Panc1 (cell line): ENCODE results near the gene GPC6. TPM values are rescaled to one million over a fixed set of nuclear protein-coding genes. Genes with fewer than 3 reads are reported as not detected.

Experiments
- ATAC-seq: fragments of 200-7000 bp; cut with Tn5 transposase; 2 replicates; pipeline ENCODE4 v1.9.1; 2020; ENCODE audit warnings: mild to moderate bottlenecking, moderate library complexity
- BruUV-seq: library from RNA; stranded (reverse); fragments of 400-500 nt; replicated peaks from 2 replicates; lab custom pipeline; 2021; lab: Mats Ljungman, UMichigan
- CTCF ChIA-PET: fragments of 300-600 bp; sonication (Branson Sonifier 250); formaldehyde crosslinking; loops from one replicate; lab custom pipeline; 2022; ENCODE audit warnings: antibody characterized with exemption; lab: Charles Lee
- POLR2A ChIA-PET: fragments of 300-600 bp; sonication (Branson Sonifier 250); formaldehyde crosslinking; loops from one replicate; lab custom pipeline; 2022; ENCODE audit warnings: antibody characterized with exemption; lab: Charles Lee
- DNase-seq: peaks from one replicate; pipeline ENCODE4 v3.0.0-alpha.2; 2010; ENCODE audit warnings: low read depth, low spot score
- H3K27ac ChIP-seq: 2 replicates; pipeline ENCODE4 v1.5.1; 2011; ENCODE audit warnings: mild to moderate bottlenecking, low read length, inconsistent platforms
- H3K27me3 ChIP-seq: fragments of 200-500 bp; sonication (Bioruptor generic); 2 replicates; pipeline ENCODE4 v1.6.0; 2014; ENCODE audit warnings: low read length, inconsistent platforms; ENCODE audit not compliant: control insufficient read depth, insufficient read depth
- H3K36me3 ChIP-seq: fragments of 200-500 bp; sonication (Bioruptor generic); 2 replicates; pipeline ENCODE4 v1.5.1; 2014; ENCODE audit warnings: inconsistent platforms, mild to moderate bottlenecking, low read length, moderate library complexity; ENCODE audit not compliant: control insufficient read depth, insufficient read depth
- H3K4me1 ChIP-seq: 2 replicates; pipeline ENCODE4 v1.5.1; 2011; ENCODE audit warnings: inconsistent platforms, mild to moderate bottlenecking, low read length, moderate library complexity; ENCODE audit not compliant: control insufficient read depth, insufficient read depth
- H3K4me3 ChIP-seq, 2 experiments: 2 replicates each; pipeline ENCODE4 v1.5.1; 2011 to 2012; ENCODE audit warnings: low read depth in 2 of 2, low read length in 2 of 2, mild to moderate bottlenecking in 2 of 2, inconsistent platforms in 1 of 2, moderate library complexity in 1 of 2
- H3K9me3 ChIP-seq: fragments of 200-500 bp; sonication (Bioruptor generic); 2 replicates; pipeline ENCODE4 v1.5.1; 2014; ENCODE audit warnings: low read depth, mild to moderate bottlenecking, inconsistent platforms, low read length, moderate library complexity; ENCODE audit not compliant: control insufficient read depth, insufficient read depth
- POLR2AphosphoS5 ChIP-seq: IDR thresholded peaks from 2 replicates; pipeline ENCODE4 v1.6.1; 2012; ENCODE audit warnings: mild to moderate bottlenecking, low read depth, low read length, moderate library complexity
- SIN3A ChIP-seq: IDR thresholded peaks from 2 replicates; pipeline ENCODE4 v1.6.1; 2012; ENCODE audit warnings: low read depth, mild to moderate bottlenecking, low read length, moderate library complexity, borderline replicate concordance; ENCODE audit not compliant: insufficient read depth
- TCF7L2 ChIP-seq: IDR thresholded peaks from 2 replicates; pipeline ENCODE4 v1.6.1; 2011; ENCODE audit warnings: mild to moderate bottlenecking, low read depth, low read length, inconsistent platforms
- in situ Hi-C: cut with HindIII; loops from 2 replicates; pipeline ENCODE4 v1.10.0; 2016; ENCODE audit warnings: low sequenced_read_pairs, low pct_unique_long_range_greater_than_20kb
- intact Hi-C: fragments of 100-400 bp; cut with micrococcal nuclease; formaldehyde crosslinking; loops from one replicate; pipeline ENCODE4 v1.10.0; 2022; ENCODE audit not compliant: unreplicated experiment
- total RNA-seq: library from RNA; stranded (reverse); gene quantifications from one replicate; pipeline ENCODE4 v1.2.1, GENCODE V29; 2021; ENCODE audit not compliant: unreplicated experiment
- TF ChIP-seq, protein P1 (sequence below): fragments of 450-650 bp; IDR thresholded peaks from 2 replicates; pipeline ENCODE4 v1.5.1; 2017; ENCODE audit warnings: mild to moderate bottlenecking
- TF ChIP-seq, protein P2 (sequence below), 2 experiments: IDR thresholded peaks; 2 replicates each; pipeline ENCODE4 v1.6.1; 2011 to 2012; ENCODE audit warnings: low read depth in 2 of 2, control low read depth in 1 of 2, low read length in 1 of 2, mild to moderate bottlenecking in 1 of 2, moderate library complexity in 1 of 2; ENCODE audit not compliant: insufficient read depth in 1 of 2

Gene GPC6
- total RNA-seq, 1 experiment from 2014 or later, result 4.8 TPM

DNA sequence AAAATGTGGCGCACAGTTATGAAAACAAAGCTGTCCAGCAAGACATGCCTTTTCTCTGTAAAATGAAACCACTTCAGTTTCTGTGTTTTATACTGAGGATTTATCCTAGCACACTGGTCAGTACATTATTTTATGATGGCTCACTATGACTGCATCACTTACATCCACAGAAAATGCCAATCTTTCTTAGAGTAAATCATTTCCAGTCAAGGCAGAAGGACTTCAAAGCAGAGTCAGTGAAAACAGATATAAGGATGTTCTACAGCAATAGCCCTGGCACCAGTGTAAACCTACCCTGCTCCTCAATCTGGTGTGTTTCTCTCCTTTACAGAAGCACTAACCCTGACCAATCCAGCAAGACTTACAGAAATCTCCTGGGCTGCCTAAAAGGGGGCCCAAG is 473.5 kb downstream of the GPC6 start:
- no TSS peak for BruUV-seq
- Histone ChIP-seq H3K27ac (no peak overlapping the region), H3K4me1 (no peaks in the 10 kb centered on the region), H3K27me3 (no peaks in the 10 kb centered on the region), H3K9me3 (no peaks in the 10 kb centered on the region), H3K36me3 (no peaks in the 10 kb centered on the region), H3K4me3 (no peak overlapping the region)
- ChIA-PET POLR2A (no interaction called here), CTCF (no interaction called here)
- ATAC-seq (no peak), DNase-seq (no peak)
- intact Hi-C loops (no loop called here), in situ Hi-C loops (no loop called here)
- TF ChIP-seq SIN3A, result no peak
- TF ChIP-seq, protein P1, sequence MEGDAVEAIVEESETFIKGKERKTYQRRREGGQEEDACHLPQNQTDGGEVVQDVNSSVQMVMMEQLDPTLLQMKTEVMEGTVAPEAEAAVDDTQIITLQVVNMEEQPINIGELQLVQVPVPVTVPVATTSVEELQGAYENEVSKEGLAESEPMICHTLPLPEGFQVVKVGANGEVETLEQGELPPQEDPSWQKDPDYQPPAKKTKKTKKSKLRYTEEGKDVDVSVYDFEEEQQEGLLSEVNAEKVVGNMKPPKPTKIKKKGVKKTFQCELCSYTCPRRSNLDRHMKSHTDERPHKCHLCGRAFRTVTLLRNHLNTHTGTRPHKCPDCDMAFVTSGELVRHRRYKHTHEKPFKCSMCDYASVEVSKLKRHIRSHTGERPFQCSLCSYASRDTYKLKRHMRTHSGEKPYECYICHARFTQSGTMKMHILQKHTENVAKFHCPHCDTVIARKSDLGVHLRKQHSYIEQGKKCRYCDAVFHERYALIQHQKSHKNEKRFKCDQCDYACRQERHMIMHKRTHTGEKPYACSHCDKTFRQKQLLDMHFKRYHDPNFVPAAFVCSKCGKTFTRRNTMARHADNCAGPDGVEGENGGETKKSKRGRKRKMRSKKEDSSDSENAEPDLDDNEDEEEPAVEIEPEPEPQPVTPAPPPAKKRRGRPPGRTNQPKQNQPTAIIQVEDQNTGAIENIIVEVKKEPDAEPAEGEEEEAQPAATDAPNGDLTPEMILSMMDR, result no peak
- TF ChIP-seq, protein P2, sequence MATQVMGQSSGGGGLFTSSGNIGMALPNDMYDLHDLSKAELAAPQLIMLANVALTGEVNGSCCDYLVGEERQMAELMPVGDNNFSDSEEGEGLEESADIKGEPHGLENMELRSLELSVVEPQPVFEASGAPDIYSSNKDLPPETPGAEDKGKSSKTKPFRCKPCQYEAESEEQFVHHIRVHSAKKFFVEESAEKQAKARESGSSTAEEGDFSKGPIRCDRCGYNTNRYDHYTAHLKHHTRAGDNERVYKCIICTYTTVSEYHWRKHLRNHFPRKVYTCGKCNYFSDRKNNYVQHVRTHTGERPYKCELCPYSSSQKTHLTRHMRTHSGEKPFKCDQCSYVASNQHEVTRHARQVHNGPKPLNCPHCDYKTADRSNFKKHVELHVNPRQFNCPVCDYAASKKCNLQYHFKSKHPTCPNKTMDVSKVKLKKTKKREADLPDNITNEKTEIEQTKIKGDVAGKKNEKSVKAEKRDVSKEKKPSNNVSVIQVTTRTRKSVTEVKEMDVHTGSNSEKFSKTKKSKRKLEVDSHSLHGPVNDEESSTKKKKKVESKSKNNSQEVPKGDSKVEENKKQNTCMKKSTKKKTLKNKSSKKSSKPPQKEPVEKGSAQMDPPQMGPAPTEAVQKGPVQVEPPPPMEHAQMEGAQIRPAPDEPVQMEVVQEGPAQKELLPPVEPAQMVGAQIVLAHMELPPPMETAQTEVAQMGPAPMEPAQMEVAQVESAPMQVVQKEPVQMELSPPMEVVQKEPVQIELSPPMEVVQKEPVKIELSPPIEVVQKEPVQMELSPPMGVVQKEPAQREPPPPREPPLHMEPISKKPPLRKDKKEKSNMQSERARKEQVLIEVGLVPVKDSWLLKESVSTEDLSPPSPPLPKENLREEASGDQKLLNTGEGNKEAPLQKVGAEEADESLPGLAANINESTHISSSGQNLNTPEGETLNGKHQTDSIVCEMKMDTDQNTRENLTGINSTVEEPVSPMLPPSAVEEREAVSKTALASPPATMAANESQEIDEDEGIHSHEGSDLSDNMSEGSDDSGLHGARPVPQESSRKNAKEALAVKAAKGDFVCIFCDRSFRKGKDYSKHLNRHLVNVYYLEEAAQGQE (IDR thresholded peaks at IDR 0.05; ENCODE audit: insufficient read depth in 1 of 2, low read depth in 2 of 2, low read length in 1 of 2), result no peak
- TF ChIP-seq POLR2AphosphoS5, result no peak
- TF ChIP-seq TCF7L2, result no peak

DNA sequence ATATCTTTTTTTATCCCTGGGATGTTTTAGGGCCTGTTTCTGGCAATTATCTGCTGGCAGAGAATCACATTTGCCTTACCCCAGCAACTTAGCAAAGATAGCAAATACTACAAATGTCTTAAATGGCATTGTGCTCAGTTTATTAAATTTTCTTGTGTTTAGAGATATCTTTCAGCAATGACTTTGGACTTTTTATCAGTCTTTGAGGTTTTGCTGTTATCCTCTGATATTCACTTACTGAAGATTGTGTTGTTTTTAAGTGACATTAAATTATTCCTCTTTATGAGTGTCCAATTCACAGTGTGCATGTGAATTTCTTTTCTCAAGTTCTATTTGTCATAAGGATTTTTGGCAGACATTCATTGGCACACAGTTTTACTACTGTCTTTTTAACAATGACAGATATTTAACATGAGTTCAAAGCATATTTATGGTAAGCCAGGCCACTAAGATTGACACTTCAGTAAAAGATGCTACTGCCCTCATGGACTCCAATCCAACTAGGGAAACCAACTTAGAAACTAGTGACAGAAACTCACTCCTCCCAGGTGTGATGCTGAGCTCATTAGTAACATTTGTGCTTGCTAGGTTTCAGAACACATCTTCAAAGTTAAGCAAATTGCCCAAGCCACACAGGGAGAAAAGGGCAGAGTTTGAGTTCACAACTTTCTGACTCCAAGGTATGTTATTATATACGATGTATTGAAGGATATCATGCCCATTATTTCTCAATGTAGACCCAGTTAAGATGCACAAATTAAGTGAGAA is 481.9 kb downstream of the GPC6 start:
- no peaks in the 10 kb centered on the region for H3K27me3 ChIP-seq
- H3K4me1 ChIP-seq, result no peaks in the 10 kb centered on the region
- H3K4me3 ChIP-seq, result no peak overlapping the region
- intact Hi-C loops (no loop called here), in situ Hi-C loops (no loop called here)
- ATAC-seq (no peak), DNase-seq (no peak)
- no peak overlapping the region for H3K27ac ChIP-seq
- ChIA-PET CTCF (no interaction called here), POLR2A (no interaction called here)
- no peaks in the 10 kb centered on the region for H3K9me3 ChIP-seq
- no peaks in the 10 kb centered on the region for H3K36me3 ChIP-seq
- BruUV-seq, result no TSS peak
- TF ChIP-seq SIN3A, result no peak
- TF ChIP-seq, protein P1, result no peak
- TF ChIP-seq TCF7L2, result no peak
- TF ChIP-seq POLR2AphosphoS5, result no peak
- TF ChIP-seq, protein P2 (IDR thresholded peaks at IDR 0.05; ENCODE audit: insufficient read depth in 1 of 2, low read depth in 2 of 2, low read length in 1 of 2), result no peak
